Glutamatergic neuron (in vitro differentiated cells): ENCODE results near the gene RNF32. TPM values are rescaled to one million over a fixed set of nuclear protein-coding genes. Genes with fewer than 3 reads are reported as not detected.
"Not testable (repeated sequence)": the region's sequence is repeated elsewhere in the genome, so short reads cannot be mapped to it uniquely, and the experiment has no call there.

Source experiments
- DNase-seq: peaks from one replicate; pipeline ENCODE4 v3.0.0; 2022
- H3K27ac Mint-ChIP-seq: one replicate; pipeline ENCODE4 v1.8.0; 2020; ENCODE audit warnings: mild to moderate bottlenecking, mixed read lengths, inconsistent platforms; ENCODE audit not compliant: unreplicated experiment
- H3K27me3 Mint-ChIP-seq: one replicate; pipeline ENCODE4 v1.8.0; 2020; ENCODE audit warnings: mild to moderate bottlenecking, moderate library complexity, mixed read lengths, inconsistent platforms; ENCODE audit not compliant: unreplicated experiment
- H3K36me3 Mint-ChIP-seq: one replicate; pipeline ENCODE4 v1.8.0; 2020; ENCODE audit warnings: mild to moderate bottlenecking, mixed read lengths, inconsistent platforms; ENCODE audit not compliant: unreplicated experiment
- H3K4me1 Mint-ChIP-seq: one replicate; pipeline ENCODE4 v1.8.0; 2020; ENCODE audit warnings: mild to moderate bottlenecking, low read depth, mixed read lengths, inconsistent platforms; ENCODE audit not compliant: unreplicated experiment
- H3K4me3 Mint-ChIP-seq: one replicate; pipeline ENCODE4 v1.8.0; 2020; ENCODE audit warnings: mild to moderate bottlenecking, mixed read lengths, inconsistent platforms; ENCODE audit not compliant: unreplicated experiment
- H3K9me3 Mint-ChIP-seq: one replicate; pipeline ENCODE4 v1.8.0; 2020; ENCODE audit warnings: mild to moderate bottlenecking, moderate library complexity, mixed read lengths, inconsistent platforms; ENCODE audit not compliant: unreplicated experiment
- total RNA-seq: library from RNA; stranded (reverse); fragmentation: NEBNext Ultra II Directional; extraction: Animal tissue kit (Norgen Biotek cat#: 25700); gene quantifications from one replicate; pipeline ENCODE4 v1.2.1, GENCODE V29; 2021; ENCODE audit not compliant: unreplicated experiment
- TF ChIP-seq, protein P1 (sequence below): fragments of 200-600 bp; sonication (generic); IDR thresholded peaks from one replicate; pipeline ENCODE4 v1.5.0; 2021; ENCODE audit not compliant: partially characterized antibody, unreplicated experiment

Gene RNF32
- total RNA-seq, 1 donor from 2014 or later, result 2.2 TPM

DNA sequence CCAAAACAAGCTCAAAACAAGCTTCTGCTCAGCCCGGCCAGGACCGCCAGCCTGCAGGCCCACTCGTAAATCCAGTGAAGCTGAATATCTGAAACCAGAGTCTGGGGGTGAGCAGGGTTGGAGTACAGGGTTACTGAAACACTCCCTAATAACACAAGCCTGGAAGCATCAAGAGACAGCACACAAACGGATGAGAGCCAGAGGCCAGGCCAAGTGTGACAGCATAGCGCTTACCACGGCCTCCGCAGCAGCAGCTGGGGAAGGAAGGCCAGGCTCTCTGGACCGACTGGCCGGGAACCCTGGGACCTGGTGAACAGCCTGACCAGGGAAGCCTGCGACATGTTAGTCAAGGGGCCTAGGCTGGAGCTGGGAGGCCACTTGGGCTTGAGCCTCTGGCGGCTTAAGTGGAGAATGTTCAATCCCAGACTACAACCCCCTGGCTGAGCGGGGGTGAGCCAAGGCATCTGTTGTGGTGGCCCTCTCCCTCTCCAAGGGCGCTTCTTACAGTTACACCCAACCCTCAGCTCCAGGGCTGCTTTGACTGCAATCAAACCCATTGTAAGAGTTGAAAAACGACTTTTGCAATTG, 21.7 kb upstream of the RNF32 start:
- DNase-seq, result no peak
- Mint-ChIP-seq H3K9me3 (peaks cover 4% of the 10 kb centered on the region), H3K27me3 (peaks cover 8% of the 10 kb centered on the region), H3K27ac (no peak overlapping the region), H3K4me3 (no peak overlapping the region), H3K36me3 (peaks cover 6% of the 10 kb centered on the region), H3K4me1 (no peaks in the 10 kb centered on the region)
- TF ChIP-seq, protein P1, sequence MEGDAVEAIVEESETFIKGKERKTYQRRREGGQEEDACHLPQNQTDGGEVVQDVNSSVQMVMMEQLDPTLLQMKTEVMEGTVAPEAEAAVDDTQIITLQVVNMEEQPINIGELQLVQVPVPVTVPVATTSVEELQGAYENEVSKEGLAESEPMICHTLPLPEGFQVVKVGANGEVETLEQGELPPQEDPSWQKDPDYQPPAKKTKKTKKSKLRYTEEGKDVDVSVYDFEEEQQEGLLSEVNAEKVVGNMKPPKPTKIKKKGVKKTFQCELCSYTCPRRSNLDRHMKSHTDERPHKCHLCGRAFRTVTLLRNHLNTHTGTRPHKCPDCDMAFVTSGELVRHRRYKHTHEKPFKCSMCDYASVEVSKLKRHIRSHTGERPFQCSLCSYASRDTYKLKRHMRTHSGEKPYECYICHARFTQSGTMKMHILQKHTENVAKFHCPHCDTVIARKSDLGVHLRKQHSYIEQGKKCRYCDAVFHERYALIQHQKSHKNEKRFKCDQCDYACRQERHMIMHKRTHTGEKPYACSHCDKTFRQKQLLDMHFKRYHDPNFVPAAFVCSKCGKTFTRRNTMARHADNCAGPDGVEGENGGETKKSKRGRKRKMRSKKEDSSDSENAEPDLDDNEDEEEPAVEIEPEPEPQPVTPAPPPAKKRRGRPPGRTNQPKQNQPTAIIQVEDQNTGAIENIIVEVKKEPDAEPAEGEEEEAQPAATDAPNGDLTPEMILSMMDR, result no peak

DNA sequence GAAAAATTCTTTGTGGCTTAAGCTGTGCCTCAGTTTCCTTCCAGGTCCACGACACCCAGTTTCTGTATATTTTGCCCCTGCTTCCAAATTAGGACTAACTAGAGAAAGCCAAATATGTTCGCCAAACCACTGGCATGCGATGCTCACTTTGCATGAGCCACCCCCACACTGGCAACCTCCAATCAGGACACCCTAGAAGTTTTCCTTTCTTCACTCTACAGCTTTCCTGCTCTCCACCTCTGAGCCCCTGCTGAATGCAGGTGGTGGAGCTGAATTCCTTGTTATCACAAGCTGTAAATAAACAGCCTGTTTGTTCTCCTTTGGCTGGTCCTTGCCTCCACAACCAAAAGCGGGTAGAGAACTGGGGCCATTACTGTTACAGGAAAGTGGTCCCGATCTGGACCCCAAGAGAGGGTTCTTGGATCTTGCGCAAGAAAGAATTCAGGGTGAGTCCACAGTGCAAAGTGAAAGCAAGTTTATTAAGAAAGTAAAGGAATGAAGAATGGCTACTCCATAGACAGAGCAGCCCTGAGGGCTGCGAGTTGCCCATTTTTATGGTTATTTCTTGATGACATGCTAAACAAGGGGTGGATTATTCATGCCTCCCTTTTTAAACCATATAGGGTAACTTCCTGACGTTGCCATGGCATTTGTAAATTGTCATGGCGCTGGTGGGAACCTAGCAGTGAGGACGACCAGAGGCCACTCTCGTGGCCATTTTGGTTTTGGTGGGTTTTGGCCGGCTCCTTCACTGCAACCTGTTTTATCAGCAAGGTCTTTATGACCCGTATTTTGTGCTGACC, 20.9 kb upstream of the RNF32 start:
- H3K9me3 Mint-ChIP-seq, DNase-seq, H3K4me3 Mint-ChIP-seq, H3K36me3 Mint-ChIP-seq, H3K27me3 Mint-ChIP-seq, H3K4me1 Mint-ChIP-seq, H3K27ac Mint-ChIP-seq: not testable (repeated sequence)

DNA sequence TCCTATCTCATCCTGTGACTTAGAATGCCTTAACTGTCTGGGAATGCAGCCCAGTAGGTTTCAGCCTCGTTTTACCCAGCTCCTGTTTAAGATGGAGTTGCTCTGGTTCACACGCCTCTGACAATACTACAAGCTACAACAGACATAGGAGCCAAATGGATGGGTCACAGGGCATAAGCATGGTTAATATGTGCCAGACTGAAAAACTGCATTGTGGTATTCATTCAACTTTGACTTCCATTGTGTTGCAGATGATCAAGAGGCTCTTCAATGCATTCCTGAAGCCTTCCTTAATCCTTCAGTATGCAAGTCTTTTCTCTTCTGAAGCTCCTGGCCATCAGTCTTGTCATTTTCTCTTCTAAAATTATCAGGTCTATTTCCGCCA, 20.3 kb upstream of the RNF32 start:
- no peak overlapping the region for H3K27ac Mint-ChIP-seq
- no peak for DNase-seq
- no peak overlapping the region for H3K4me3 Mint-ChIP-seq
- TF ChIP-seq, protein P1, result no peak
- H3K9me3 Mint-ChIP-seq, result peaks cover 4% of the 10 kb centered on the region
- no peaks in the 10 kb centered on the region for H3K4me1 Mint-ChIP-seq
- H3K36me3 Mint-ChIP-seq, result peaks cover 6% of the 10 kb centered on the region
- peaks cover 8% of the 10 kb centered on the region for H3K27me3 Mint-ChIP-seq

DNA sequence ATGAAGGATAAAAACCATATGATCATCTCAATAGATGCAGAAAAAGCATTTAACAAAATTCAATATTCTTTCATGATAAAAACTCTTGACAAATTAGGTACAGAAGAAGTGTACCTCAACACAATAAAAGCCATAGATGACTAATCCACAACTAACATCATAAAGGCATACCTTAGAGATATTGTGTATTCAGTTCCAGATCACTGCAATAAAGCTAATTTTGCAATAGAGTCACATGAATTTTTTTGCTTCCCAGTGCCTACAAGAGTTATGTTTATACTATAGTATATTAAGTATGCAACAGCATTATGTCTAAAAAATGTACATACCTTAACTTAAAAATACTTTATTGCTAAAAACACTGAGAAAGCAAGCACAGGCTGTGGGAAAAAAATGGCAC, 18.9 kb upstream of the RNF32 start:
- no peak overlapping the region for H3K4me3 Mint-ChIP-seq
- DNase-seq, result no peak
- peaks cover 1% of the 10 kb centered on the region for H3K4me1 Mint-ChIP-seq
- peaks cover 8% of the 10 kb centered on the region for H3K27me3 Mint-ChIP-seq
- no peak overlapping the region for H3K27ac Mint-ChIP-seq
- peaks cover 6% of the 10 kb centered on the region for H3K36me3 Mint-ChIP-seq
- H3K9me3 Mint-ChIP-seq, result peaks cover 5% of the 10 kb centered on the region
- TF ChIP-seq, protein P1, result no peak

DNA sequence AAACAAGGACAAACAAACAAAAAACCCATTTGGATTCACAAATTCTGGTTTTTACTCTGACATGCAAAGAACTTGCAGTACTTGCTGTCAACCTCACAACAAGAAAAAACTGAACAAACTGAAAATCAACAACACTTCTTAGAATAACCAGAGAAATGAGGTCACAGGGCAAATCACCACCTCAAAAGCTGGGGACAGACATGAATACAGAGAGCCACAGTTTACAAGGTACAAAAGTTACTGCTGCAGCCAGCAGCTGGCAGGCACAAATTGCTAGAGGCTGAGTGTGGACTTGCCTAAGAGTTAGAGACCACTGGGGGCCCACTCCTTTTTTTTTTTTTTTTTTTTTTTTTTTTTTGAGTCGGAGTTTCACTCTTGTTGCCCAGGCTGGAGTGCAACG, 15.0 kb upstream of the RNF32 start:
- TF ChIP-seq, protein P1, result no peak
- H3K27ac Mint-ChIP-seq, result no peak overlapping the region
- H3K9me3 Mint-ChIP-seq, result peaks cover 2% of the 10 kb centered on the region
- H3K4me1 Mint-ChIP-seq, result peaks cover 1% of the 10 kb centered on the region
- peaks cover 23% of the 10 kb centered on the region for H3K36me3 Mint-ChIP-seq
- H3K27me3 Mint-ChIP-seq, result no peaks in the 10 kb centered on the region
- DNase-seq, result no peak
- H3K4me3 Mint-ChIP-seq, result no peak overlapping the region
